DMS 273 treated with DMSO at 0.1 percent for 48 hours (cell line): Measurements from ENCODE around the gene SPATA32.
"Not testable (repeated sequence)": the region's sequence is repeated elsewhere in the genome, so short reads cannot be mapped to it uniquely, and the experiment has no call there.

Source experiments
- DNase-seq: peaks from one replicate; lab custom pipeline; 2025; lab: John Stamatoyannopoulos, UW

The SPATA32 gene

GRCh38 chr17:45261577-45262515, at the start of gene SPATA32:
Gene SPATA32 (minus strand): TSS chr17:45262094. CDS start chr17:45262016, 78 bp downstream.
- DNase-seq: no peak

GRCh38 chr17:45311401-45311759, 49.5 kb upstream of the SPATA32 start:
- no peak for DNase-seq

GRCh38 chr17:45310380-45311324, 48.8 kb upstream of the SPATA32 start:
- DNase-seq: no peak

- DNase-seq: no peak
Observed at GRCh38 chr17:45309400-45309799, 47.5 kb upstream of the SPATA32 start.

- no peak for DNase-seq
Observed at GRCh38 chr17:45308840-45309239, 46.9 kb upstream of the SPATA32 start.

GRCh38 chr17:45308016-45308365, 46.1 kb upstream of the SPATA32 start:
- no peak for DNase-seq

GRCh38 chr17:45307290-45308015, 45.6 kb upstream of the SPATA32 start:
- DNase-seq: no peak

- no peak for DNase-seq
Observed at GRCh38 chr17:45306623-45307022, 44.7 kb upstream of the SPATA32 start.

GRCh38 chr17:45306094-45306493, 44.2 kb upstream of the SPATA32 start:
- DNase-seq: no peak

- no peak for DNase-seq
Observed at GRCh38 chr17:45305530-45306087, 43.7 kb upstream of the SPATA32 start.

GRCh38 chr17:45302649-45303173, 40.8 kb upstream of the SPATA32 start:
- no peak for DNase-seq

GRCh38 chr17:45302220-45302619, 40.3 kb upstream of the SPATA32 start:
- not testable (repeated sequence) for DNase-seq

- DNase-seq: no peak
Observed at GRCh38 chr17:45301674-45302073, 39.8 kb upstream of the SPATA32 start.

- no peak for DNase-seq
Observed at GRCh38 chr17:45300060-45300751, 38.3 kb upstream of the SPATA32 start.

GRCh38 chr17:45299361-45299760, 37.5 kb upstream of the SPATA32 start:
- peak; percentile 84 for DNase-seq

- DNase-seq: peak; percentile 84
Observed at GRCh38 chr17:45298546-45299285, 36.8 kb upstream of the SPATA32 start.

GRCh38 chr17:45296833-45297124, 34.9 kb upstream of the SPATA32 start:
- no peak for DNase-seq

- DNase-seq: no peak
Observed at GRCh38 chr17:45296003-45296832, 34.3 kb upstream of the SPATA32 start.

- no peak for DNase-seq
Observed at GRCh38 chr17:45294506-45294905, 32.6 kb upstream of the SPATA32 start.
